ENCODE results near the gene TMEM266. TPM values are rescaled to one million over a fixed set of nuclear protein-coding genes. Genes with fewer than 3 reads are reported as not detected.

The TMEM266 gene
- total RNA-seq, 1 donor from 2014 or later, result 0.21 TPM

DNA sequence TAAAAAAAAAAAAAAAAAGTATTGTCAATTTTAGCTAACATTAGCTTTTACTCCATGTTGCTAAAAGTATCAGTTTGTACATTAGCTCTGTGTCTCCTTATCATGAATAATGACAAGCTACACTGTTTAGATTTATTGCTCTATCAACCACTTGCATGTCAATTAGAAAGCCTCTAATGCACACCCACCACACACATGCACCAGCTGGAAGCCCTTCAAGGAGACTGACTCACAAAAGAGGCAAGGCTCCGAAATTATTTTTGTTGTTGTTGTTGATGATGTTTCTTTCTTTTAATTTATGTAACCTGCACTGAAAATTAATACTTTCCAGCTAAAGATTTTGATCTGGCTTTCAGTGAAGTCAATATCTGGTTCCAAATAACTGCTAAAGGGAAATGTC lies 180.0 kb downstream of the TMEM266 start:
- DNase-seq (ENCODE audit: low read depth), result no peak
- no peaks in the 10 kb centered on the region for H3K27me3 ChIP-seq (ENCODE audit: control insufficient read depth, insufficient read depth, low read length)
- no peak overlapping the region for H3K4me3 ChIP-seq (ENCODE audit: low read depth, low read length)
- H3K36me3 ChIP-seq (ENCODE audit: control insufficient read depth, insufficient read depth, low read length), result no peaks in the 10 kb centered on the region
- TF ChIP-seq, protein P1, sequence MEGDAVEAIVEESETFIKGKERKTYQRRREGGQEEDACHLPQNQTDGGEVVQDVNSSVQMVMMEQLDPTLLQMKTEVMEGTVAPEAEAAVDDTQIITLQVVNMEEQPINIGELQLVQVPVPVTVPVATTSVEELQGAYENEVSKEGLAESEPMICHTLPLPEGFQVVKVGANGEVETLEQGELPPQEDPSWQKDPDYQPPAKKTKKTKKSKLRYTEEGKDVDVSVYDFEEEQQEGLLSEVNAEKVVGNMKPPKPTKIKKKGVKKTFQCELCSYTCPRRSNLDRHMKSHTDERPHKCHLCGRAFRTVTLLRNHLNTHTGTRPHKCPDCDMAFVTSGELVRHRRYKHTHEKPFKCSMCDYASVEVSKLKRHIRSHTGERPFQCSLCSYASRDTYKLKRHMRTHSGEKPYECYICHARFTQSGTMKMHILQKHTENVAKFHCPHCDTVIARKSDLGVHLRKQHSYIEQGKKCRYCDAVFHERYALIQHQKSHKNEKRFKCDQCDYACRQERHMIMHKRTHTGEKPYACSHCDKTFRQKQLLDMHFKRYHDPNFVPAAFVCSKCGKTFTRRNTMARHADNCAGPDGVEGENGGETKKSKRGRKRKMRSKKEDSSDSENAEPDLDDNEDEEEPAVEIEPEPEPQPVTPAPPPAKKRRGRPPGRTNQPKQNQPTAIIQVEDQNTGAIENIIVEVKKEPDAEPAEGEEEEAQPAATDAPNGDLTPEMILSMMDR (IDR thresholded peaks at IDR 0.05; ENCODE audit: insufficient read depth, low read length, poor library complexity, severe bottlenecking), result no peak

DNA sequence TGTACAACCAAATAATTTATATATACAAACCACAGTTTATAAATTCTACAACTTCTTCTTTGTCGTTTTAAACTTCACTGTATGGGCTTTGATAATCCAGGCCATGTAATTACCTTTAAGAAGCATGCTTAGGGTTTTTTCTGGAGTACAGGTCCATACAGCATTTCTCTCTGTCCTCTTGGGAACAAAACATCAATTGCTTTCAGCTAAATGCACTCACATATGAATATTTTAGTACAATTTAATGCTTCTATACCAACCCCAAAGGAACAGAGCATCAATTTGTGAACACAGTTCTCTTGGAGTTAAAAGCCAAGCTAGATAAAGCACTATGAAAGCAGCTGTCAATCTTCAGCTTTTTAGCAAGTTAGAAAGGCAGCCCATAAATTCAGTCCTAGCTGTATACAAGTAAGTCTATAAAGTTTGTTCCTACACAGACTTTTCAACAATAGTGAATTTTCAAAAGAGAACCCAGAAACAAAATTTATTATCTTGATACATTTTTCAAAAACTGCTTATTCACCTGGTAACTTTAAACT lies 185.4 kb downstream of the TMEM266 start:
- H3K4me3 ChIP-seq (ENCODE audit: low read depth, low read length), result no peak overlapping the region
- TF ChIP-seq, protein P1 (IDR thresholded peaks at IDR 0.05; ENCODE audit: insufficient read depth, low read length, poor library complexity, severe bottlenecking), result no peak
- no peak for DNase-seq (ENCODE audit: low read depth)
- H3K27me3 ChIP-seq (ENCODE audit: control insufficient read depth, insufficient read depth, low read length), result no peaks in the 10 kb centered on the region
- no peaks in the 10 kb centered on the region for H3K36me3 ChIP-seq (ENCODE audit: control insufficient read depth, insufficient read depth, low read length)

DNA sequence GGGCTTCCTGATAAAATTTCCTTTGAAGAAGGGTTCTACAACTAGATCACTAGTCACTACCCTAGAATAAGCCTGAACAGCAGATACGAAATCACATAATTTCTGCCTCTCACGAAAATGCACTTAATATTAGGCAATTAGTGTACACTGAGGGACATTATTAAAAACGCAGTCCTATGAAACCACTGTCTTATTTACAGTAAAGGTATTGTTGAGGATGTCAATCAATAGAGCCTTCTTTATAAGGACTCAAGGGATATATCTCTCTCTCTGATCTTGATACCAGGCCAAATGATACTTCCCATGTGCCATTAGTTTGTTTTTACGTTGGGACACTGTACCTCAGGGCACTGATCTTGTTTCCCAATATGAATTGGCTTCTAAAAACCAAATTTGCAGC lies 191.9 kb downstream of the TMEM266 start:
- H3K36me3 ChIP-seq (ENCODE audit: control insufficient read depth, insufficient read depth, low read length), result no peaks in the 10 kb centered on the region
- DNase-seq (ENCODE audit: low read depth), result no peak
- TF ChIP-seq, protein P1 (IDR thresholded peaks at IDR 0.05; ENCODE audit: insufficient read depth, low read length, poor library complexity, severe bottlenecking), result no peak
- H3K4me3 ChIP-seq (ENCODE audit: low read depth, low read length), result no peak overlapping the region
- H3K27me3 ChIP-seq (ENCODE audit: control insufficient read depth, insufficient read depth, low read length), result no peaks in the 10 kb centered on the region

DNA sequence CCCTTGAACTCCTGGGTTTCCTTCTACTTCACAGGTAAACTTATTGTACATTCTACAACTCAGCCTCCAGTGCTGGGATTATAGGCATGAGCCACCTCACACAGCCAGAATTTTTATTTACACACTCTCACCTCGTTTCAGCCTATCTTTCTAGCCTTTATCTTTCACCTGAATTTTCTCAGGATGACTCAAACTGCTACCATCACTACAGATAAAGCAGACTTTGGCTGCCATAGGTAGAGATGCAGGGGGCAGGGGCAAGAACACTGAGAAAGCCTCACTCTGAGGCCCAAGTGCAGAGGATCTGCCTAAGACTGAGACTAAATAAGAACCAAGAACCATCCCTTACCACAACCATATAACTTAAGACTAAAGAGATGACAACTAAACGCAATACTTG lies 192.5 kb downstream of the TMEM266 start:
- no peaks in the 10 kb centered on the region for H3K36me3 ChIP-seq (ENCODE audit: control insufficient read depth, insufficient read depth, low read length)
- DNase-seq (ENCODE audit: low read depth), result no peak
- TF ChIP-seq, protein P1 (IDR thresholded peaks at IDR 0.05; ENCODE audit: insufficient read depth, low read length, poor library complexity, severe bottlenecking), result no peak

DNA sequence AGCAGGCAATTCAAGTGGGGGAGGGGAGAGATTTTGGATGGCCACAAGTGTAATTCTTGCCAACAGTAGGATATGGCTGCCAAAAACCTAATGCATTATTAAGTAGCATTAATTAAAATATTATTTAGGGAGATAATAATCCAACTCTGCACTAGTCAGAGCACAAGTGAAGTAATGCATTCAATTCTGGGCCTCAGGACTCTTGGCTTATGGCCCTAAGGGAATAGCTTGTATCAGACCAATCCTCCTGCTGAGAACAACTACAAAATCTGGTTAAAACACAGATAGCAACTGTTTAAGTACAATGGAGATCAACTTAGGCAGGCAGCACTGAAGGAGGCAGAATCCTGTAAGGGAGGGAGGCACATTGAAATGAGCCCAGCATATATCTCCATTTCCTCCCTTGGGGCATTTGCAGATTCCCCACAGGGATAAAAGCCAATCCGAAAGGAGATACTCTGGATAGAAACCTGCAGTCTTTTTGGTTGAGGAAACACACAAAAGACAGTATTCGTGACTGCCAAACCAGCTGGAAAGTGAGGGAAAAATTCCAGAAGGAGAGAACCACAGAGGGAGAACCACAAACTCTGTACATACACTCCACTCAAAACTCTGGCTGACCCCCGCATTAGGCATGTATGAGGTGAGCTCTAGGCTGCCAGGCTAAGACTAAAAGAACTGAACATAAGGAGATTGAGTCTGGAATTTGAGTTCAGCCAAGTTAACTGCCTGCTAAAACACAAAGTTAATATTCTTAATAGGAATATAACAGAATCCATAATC lies 194.1 kb downstream of the TMEM266 start:
- H3K27me3 ChIP-seq (ENCODE audit: control insufficient read depth, insufficient read depth, low read length), result no peaks in the 10 kb centered on the region
- peaks cover 1% of the 10 kb centered on the region for H3K36me3 ChIP-seq (ENCODE audit: control insufficient read depth, insufficient read depth, low read length)
- no peak for DNase-seq (ENCODE audit: low read depth)
- no peak overlapping the region for H3K4me3 ChIP-seq (ENCODE audit: low read depth, low read length)
- TF ChIP-seq, protein P1 (IDR thresholded peaks at IDR 0.05; ENCODE audit: insufficient read depth, low read length, poor library complexity, severe bottlenecking), result no peak

More for the DNA sequence above, 192.5 kb downstream of the TMEM266 start:
- no peak overlapping the region for H3K4me3 ChIP-seq (ENCODE audit: low read depth, low read length)
- H3K27me3 ChIP-seq (ENCODE audit: control insufficient read depth, insufficient read depth, low read length), result no peaks in the 10 kb centered on the region

Other genes starting within 250 kb of the TMEM266 start
- 39.3 and 43.0 TPM in 2 replicates for gene UBE2Q2, start 216.5 kb upstream of the TMEM266 start, total RNA-seq
- 25.1 and 33.4 TPM in 2 replicates for gene FBXO22, start 156.1 kb upstream of the TMEM266 start, total RNA-seq
- not detected in 2 replicates for gene NRG4, start 47.6 kb upstream of the TMEM266 start, total RNA-seq